Measurements from ENCODE around the gene TWIST2. TPM values are rescaled to one million over a fixed set of nuclear protein-coding genes. Genes with fewer than 3 reads are reported as not detected.

TWIST2 gene
- total RNA-seq, 2 donors from 2014 or later: 6.2 to 26.1 TPM

DNA sequence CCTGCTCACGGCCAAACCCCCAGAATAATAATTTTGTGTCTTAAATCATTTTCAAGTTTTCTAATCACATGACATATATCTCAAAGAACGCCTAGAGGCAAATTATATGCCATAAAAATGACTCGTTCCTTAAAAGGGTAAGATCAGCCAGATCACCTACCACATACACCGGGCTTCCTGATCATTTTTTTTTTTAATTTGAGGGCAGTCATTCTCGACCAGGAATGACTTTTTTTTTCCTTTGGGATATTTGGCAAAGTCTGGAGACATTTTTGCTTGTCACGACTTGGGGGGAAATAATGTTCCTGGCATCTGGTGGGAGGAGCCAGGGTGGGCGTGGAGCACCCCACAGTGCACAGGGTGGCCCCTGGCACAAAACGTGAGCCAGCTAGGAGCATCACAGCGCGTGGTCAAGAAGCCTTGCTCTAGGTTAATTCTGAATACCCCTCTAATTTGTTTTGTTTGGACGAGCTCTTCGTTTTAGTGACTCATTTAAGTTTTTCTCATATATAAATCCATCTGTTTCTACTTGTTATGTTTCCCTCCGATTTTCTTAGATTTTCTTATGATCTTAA, 94.9 kb downstream of the TWIST2 start:
- Histone ChIP-seq H3K27ac (no peak overlapping the region), H3K27me3 (no peaks in the 10 kb centered on the region), H3K4me3 (no peak overlapping the region), H3K9me3 (no peaks in the 10 kb centered on the region), H3K4me1 (peaks cover 0 to 5% of the 10 kb centered on the region in 2 donors), H3K36me3 (no peaks in the 10 kb centered on the region)
- no peak for DNase-seq (ENCODE audit: low spot score)
- TF ChIP-seq, protein P1, sequence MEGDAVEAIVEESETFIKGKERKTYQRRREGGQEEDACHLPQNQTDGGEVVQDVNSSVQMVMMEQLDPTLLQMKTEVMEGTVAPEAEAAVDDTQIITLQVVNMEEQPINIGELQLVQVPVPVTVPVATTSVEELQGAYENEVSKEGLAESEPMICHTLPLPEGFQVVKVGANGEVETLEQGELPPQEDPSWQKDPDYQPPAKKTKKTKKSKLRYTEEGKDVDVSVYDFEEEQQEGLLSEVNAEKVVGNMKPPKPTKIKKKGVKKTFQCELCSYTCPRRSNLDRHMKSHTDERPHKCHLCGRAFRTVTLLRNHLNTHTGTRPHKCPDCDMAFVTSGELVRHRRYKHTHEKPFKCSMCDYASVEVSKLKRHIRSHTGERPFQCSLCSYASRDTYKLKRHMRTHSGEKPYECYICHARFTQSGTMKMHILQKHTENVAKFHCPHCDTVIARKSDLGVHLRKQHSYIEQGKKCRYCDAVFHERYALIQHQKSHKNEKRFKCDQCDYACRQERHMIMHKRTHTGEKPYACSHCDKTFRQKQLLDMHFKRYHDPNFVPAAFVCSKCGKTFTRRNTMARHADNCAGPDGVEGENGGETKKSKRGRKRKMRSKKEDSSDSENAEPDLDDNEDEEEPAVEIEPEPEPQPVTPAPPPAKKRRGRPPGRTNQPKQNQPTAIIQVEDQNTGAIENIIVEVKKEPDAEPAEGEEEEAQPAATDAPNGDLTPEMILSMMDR (IDR thresholded peaks at IDR 0.05): no peak

DNA sequence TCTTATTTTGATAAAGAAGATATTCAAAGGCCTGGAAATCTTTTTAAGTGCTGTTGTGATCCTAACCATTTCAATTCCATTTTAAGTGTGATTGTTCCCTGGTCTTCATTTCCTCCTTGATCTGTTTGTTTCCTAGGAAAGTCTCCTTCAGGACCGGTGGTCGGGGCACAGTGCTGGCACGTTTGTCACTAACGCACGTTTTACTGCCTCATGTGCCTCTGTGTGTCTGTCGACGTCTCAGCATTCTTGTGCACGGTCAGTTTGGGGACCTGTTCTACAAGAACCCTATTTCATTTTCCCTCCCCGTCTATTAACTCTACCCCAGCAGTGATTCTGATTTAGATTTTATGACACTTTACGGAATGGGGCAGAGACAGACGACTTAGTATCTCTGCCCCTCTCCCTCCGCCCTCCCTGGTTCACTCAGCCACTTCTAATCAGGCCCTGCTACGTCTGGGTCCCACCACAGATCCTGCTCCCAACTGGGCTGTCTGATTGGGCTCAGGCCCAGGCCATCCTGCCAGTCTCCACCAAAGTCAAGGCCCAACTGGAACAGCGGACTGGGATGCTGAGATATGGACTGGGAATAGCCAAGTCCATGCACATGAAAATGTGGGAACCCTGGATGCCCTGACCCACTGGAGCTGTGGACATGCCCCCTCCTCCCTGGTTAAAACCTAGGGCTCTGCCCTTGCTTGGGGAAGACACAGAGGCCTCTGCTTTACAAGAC, 95.6 kb downstream of the TWIST2 start:
- DNase-seq (ENCODE audit: low spot score): peak; percentile 54
- TF ChIP-seq, protein P1 (IDR thresholded peaks at IDR 0.05): no peak
- H3K4me1 ChIP-seq: peaks cover 0 to 11% of the 10 kb centered on the region in 2 donors

GRCh38 chr2:238945433-238946150, 97.7 kb downstream of the TWIST2 start:
- peaks cover 0 to 11% of the 10 kb centered on the region in 2 donors for H3K4me1 ChIP-seq
- DNase-seq (ENCODE audit: low spot score): peak; percentile 83
- H3K27me3 ChIP-seq: no peaks in the 10 kb centered on the region
- H3K4me3 ChIP-seq: no peak overlapping the region
- no peaks in the 10 kb centered on the region for H3K9me3 ChIP-seq
- no peaks in the 10 kb centered on the region for H3K36me3 ChIP-seq
- TF ChIP-seq, protein P1 (IDR thresholded peaks at IDR 0.05): peak; percentile 45 to 66
- no peak overlapping the region for H3K27ac ChIP-seq

More for the DNA sequence above, 95.6 kb downstream of the TWIST2 start:
- H3K36me3 ChIP-seq: no peaks in the 10 kb centered on the region
- H3K27me3 ChIP-seq: no peaks in the 10 kb centered on the region
- H3K4me3 ChIP-seq: no peak overlapping the region
- no peaks in the 10 kb centered on the region for H3K9me3 ChIP-seq
- no peak overlapping the region for H3K27ac ChIP-seq

DNA sequence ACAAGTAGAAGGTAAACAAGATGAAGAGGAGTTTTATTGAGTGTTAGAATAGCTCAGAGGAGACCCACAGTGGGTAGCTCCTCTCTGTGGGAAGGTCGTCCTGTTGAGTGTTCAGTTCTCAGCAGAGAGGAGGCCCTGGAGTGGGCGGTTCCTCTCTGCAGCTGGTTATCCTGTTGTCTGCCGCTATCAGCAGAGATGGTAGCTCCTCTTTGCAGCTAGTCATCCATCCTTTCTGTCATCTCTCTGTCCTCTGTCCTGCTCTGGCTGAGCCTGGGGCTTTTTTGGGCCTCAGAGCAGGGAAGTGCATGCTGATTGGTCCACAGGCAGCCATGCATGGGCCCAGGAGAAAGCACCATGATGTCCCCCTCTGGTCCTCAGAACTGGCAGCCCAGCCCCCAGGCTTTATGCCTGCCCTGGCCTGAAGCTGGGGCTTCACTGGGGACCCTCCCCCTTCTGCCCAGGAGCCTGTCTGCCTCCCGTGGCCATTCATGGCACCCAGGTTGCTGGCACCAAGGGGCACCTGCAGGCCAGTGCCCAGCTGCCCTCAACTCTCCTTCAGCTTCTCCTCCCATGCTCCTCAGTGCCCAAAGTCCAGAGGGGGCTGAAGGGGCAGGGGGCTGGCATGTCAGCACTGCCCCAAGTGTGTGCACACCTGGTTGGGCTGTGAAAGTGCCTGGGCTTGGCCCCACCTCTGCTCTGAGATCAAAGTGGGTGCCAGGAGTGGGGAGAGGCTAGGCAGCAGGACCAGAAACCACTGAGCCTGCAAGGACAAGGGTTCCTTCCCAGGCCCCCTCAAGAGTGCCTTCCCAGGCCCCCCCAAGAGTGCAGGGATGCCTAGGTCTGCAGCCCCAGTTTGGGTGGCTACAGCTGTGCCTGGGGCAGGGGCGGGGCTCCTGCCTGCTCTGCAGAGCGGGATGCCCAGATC, 98.7 kb downstream of the TWIST2 start:
- no peaks in the 10 kb centered on the region for H3K9me3 ChIP-seq
- no peak overlapping the region for H3K27ac ChIP-seq
- H3K4me3 ChIP-seq: no peak overlapping the region
- no peaks in the 10 kb centered on the region for H3K36me3 ChIP-seq
- H3K4me1 ChIP-seq: peaks cover 0 to 11% of the 10 kb centered on the region in 2 donors
- TF ChIP-seq, protein P1 (IDR thresholded peaks at IDR 0.05): no peak
- no peaks in the 10 kb centered on the region for H3K27me3 ChIP-seq
- peak; percentile 43 for DNase-seq (ENCODE audit: low spot score)

GRCh38 chr2:238947243-238947760, 99.4 kb downstream of the TWIST2 start:
- no peak for DNase-seq (ENCODE audit: low spot score)
- no peaks in the 10 kb centered on the region for H3K36me3 ChIP-seq

More at GRCh38 chr2:238947243-238947760, 99.4 kb downstream of the TWIST2 start:
- TF ChIP-seq, protein P1 (IDR thresholded peaks at IDR 0.05): no peak
- H3K4me3 ChIP-seq: no peak overlapping the region
- H3K27me3 ChIP-seq: no peaks in the 10 kb centered on the region
- no peak overlapping the region for H3K27ac ChIP-seq
- peaks cover 0 to 11% of the 10 kb centered on the region in 2 donors for H3K4me1 ChIP-seq
- H3K9me3 ChIP-seq: no peaks in the 10 kb centered on the region

Measured in right atrium auricular region (tissue), 2 donors.